Astrocyte of the hippocampus (primary cell): ENCODE results near the gene LDHAL6A.

Experiments used
- DNase-seq: peaks from one replicate; pipeline ENCODE4 v3.0.0; 2011; ENCODE audit warnings: low read depth, low spot score

The LDHAL6A gene

GRCh38 chr11:18455686-18456372 is at the start of gene LDHAL6A:
LDHAL6A (plus strand) TSS chr11:18455856; CDS start chr11:18456681, 825 bp downstream.
- no peak for DNase-seq

- DNase-seq: peak; percentile 12
Measured at GRCh38 chr11:18407400-18407799, 48.3 kb upstream of the LDHAL6A start.

GRCh38 chr11:18408558-18409291 is 46.9 kb upstream of the LDHAL6A start:
- DNase-seq: no peak

GRCh38 chr11:18416459-18416858 is 39.2 kb upstream of the LDHAL6A start:
- no peak for DNase-seq

- DNase-seq: no peak
Measured at GRCh38 chr11:18419040-18419439, 36.6 kb upstream of the LDHAL6A start.

GRCh38 chr11:18420067-18420466 is 35.6 kb upstream of the LDHAL6A start:
- DNase-seq: no peak

- DNase-seq: no peak
Measured at GRCh38 chr11:18427240-18427639, 28.4 kb upstream of the LDHAL6A start.

GRCh38 chr11:18429332-18429731 is 26.3 kb upstream of the LDHAL6A start:
- DNase-seq: no peak

- no peak for DNase-seq
Measured at GRCh38 chr11:18438691-18439090, 17.0 kb upstream of the LDHAL6A start.

GRCh38 chr11:18449251-18449650 is 6.4 kb upstream of the LDHAL6A start:
- DNase-seq: no peak

GRCh38 chr11:18452927-18453326 is 2.7 kb upstream of the LDHAL6A start:
- DNase-seq: peak; percentile 27

GRCh38 chr11:18457450-18457849 is 1.8 kb downstream of the LDHAL6A start:
- peak; percentile 5 for DNase-seq

GRCh38 chr11:18459634-18460033 is 4.0 kb downstream of the LDHAL6A start:
- no peak for DNase-seq

- no peak for DNase-seq
Measured at GRCh38 chr11:18461909-18462308, 6.3 kb downstream of the LDHAL6A start.

- no peak for DNase-seq
Measured at GRCh38 chr11:18463439-18463838, 7.8 kb downstream of the LDHAL6A start.

- DNase-seq: no peak
Measured at GRCh38 chr11:18466402-18466801, 10.7 kb downstream of the LDHAL6A start.

GRCh38 chr11:18468059-18468458 is 12.4 kb downstream of the LDHAL6A start:
- DNase-seq: no peak

GRCh38 chr11:18468961-18469360 is 13.3 kb downstream of the LDHAL6A start:
- DNase-seq: no peak

- DNase-seq: no peak
Measured at GRCh38 chr11:18471995-18472394, 16.3 kb downstream of the LDHAL6A start.

GRCh38 chr11:18472587-18472986 is 16.9 kb downstream of the LDHAL6A start:
- no peak for DNase-seq

GRCh38 chr11:18479063-18479462 is 23.4 kb downstream of the LDHAL6A start:
- DNase-seq: no peak

GRCh38 chr11:18485913-18486528 is 30.4 kb downstream of the LDHAL6A start:
- no peak for DNase-seq

GRCh38 chr11:18490319-18490718 is 34.7 kb downstream of the LDHAL6A start:
- DNase-seq: peak; percentile 36
